ENCODE measurements around the gene PLXNA4. TPM values are rescaled to one million over a fixed set of nuclear protein-coding genes. Genes with fewer than 3 reads are reported as not detected.

The PLXNA4 gene
- total RNA-seq, 1 experiment from 2014 or later = not detected

GRCh38 chr7:132500727-132501440 is 75.4 kb downstream of the PLXNA4 start:
- no peaks in the 10 kb centered on the region for H3K36me3 Mint-ChIP-seq (ENCODE audit: insufficient read depth, unreplicated experiment)
- peaks cover 13% of the 10 kb centered on the region for H3K27me3 Mint-ChIP-seq (ENCODE audit: insufficient read depth, unreplicated experiment)
- no peaks in the 10 kb centered on the region for H3K9me3 Mint-ChIP-seq (ENCODE audit: unreplicated experiment)
- no peak overlapping the region for H3K4me3 Mint-ChIP-seq (ENCODE audit: unreplicated experiment)
- ChIA-PET POLR2A (no interaction called here), CTCF (no interaction called here)
- intact Hi-C loops (cut with micrococcal nuclease) = no loop called here
- BruUV-seq (replicated peaks) = no TSS peak
- H3K27ac Mint-ChIP-seq (ENCODE audit: low read depth, unreplicated experiment) = no peak overlapping the region
- TF ChIP-seq CTCF (IDR thresholded peaks at IDR 0.05; ENCODE audit: unreplicated experiment) = no peak
- no peaks in the 10 kb centered on the region for H3K4me1 Mint-ChIP-seq (ENCODE audit: insufficient read depth, unreplicated experiment)
- DNase-seq (ENCODE audit: unreplicated experiment) = peak; percentile 29

GRCh38 chr7:132499487-132499886 is 76.8 kb downstream of the PLXNA4 start:
- Mint-ChIP-seq H3K4me3 (ENCODE audit: unreplicated experiment) (no peak overlapping the region), H3K4me1 (ENCODE audit: insufficient read depth, unreplicated experiment) (no peaks in the 10 kb centered on the region), H3K27me3 (ENCODE audit: insufficient read depth, unreplicated experiment) (peaks cover 13% of the 10 kb centered on the region), H3K9me3 (ENCODE audit: unreplicated experiment) (no peaks in the 10 kb centered on the region), H3K36me3 (ENCODE audit: insufficient read depth, unreplicated experiment) (no peaks in the 10 kb centered on the region), H3K27ac (ENCODE audit: low read depth, unreplicated experiment) (no peak overlapping the region)
- no peak for DNase-seq (ENCODE audit: unreplicated experiment)
- ChIA-PET CTCF (no interaction called here), POLR2A (no interaction called here)
- intact Hi-C loops (cut with micrococcal nuclease) = no loop called here
- no TSS peak for BruUV-seq (replicated peaks)
- TF ChIP-seq CTCF (IDR thresholded peaks at IDR 0.05; ENCODE audit: unreplicated experiment) = no peak

- no peaks in the 10 kb centered on the region for H3K9me3 Mint-ChIP-seq (ENCODE audit: unreplicated experiment)
- H3K27ac Mint-ChIP-seq (ENCODE audit: low read depth, unreplicated experiment) = no peak overlapping the region
- H3K4me1 Mint-ChIP-seq (ENCODE audit: insufficient read depth, unreplicated experiment) = no peaks in the 10 kb centered on the region
- H3K4me3 Mint-ChIP-seq (ENCODE audit: unreplicated experiment) = no peak overlapping the region
- DNase-seq (ENCODE audit: unreplicated experiment) = no peak
- ChIA-PET POLR2A (no interaction called here), CTCF (no interaction called here)
- BruUV-seq (replicated peaks) = no TSS peak
- no peaks in the 10 kb centered on the region for H3K36me3 Mint-ChIP-seq (ENCODE audit: insufficient read depth, unreplicated experiment)
- H3K27me3 Mint-ChIP-seq (ENCODE audit: insufficient read depth, unreplicated experiment) = peaks cover 13% of the 10 kb centered on the region
- intact Hi-C loops (cut with micrococcal nuclease) = no loop called here
- no peak for TF ChIP-seq CTCF (IDR thresholded peaks at IDR 0.05; ENCODE audit: unreplicated experiment)
Measured at GRCh38 chr7:132499065-132499464, 77.2 kb downstream of the PLXNA4 start.

- Mint-ChIP-seq H3K27me3 (ENCODE audit: insufficient read depth, unreplicated experiment) (peaks cover 13% of the 10 kb centered on the region), H3K36me3 (ENCODE audit: insufficient read depth, unreplicated experiment) (no peaks in the 10 kb centered on the region), H3K4me1 (ENCODE audit: insufficient read depth, unreplicated experiment) (no peaks in the 10 kb centered on the region), H3K27ac (ENCODE audit: low read depth, unreplicated experiment) (no peak overlapping the region), H3K9me3 (ENCODE audit: unreplicated experiment) (no peaks in the 10 kb centered on the region), H3K4me3 (ENCODE audit: unreplicated experiment) (no peak overlapping the region)
- BruUV-seq (replicated peaks) = no TSS peak
- ChIA-PET POLR2A (no interaction called here), CTCF (interaction anchor here (0.6 kb wide), 1 partner anchor 18 kb away, joined by 4 read pairs; no protein-coding TSS in a partner anchor)
- intact Hi-C loops (cut with micrococcal nuclease) = no loop called here
- no peak for TF ChIP-seq CTCF (IDR thresholded peaks at IDR 0.05; ENCODE audit: unreplicated experiment)
- no peak for DNase-seq (ENCODE audit: unreplicated experiment)
Measured at GRCh38 chr7:132498319-132498718, 78.0 kb downstream of the PLXNA4 start.
